Caco-2 (cell line): ENCODE data around the gene MYO1H. TPM values are rescaled to one million over a fixed set of nuclear protein-coding genes. Genes with fewer than 3 reads are reported as not detected.

Source experiments
- BruUV-seq: library from RNA; stranded (reverse); fragments of 400-500 nt; replicated peaks from 2 replicates; lab custom pipeline; 2021; lab: Mats Ljungman, UMichigan
- CTCF ChIA-PET: fragments of 300-600 bp; sonication (Branson Sonifier 250); formaldehyde crosslinking; loops from one replicate; lab custom pipeline; 2022; ENCODE audit warnings: antibody characterized with exemption; lab: Charles Lee
- POLR2A ChIA-PET: fragments of 300-600 bp; sonication (Branson Sonifier 250); formaldehyde crosslinking; loops from one replicate; lab custom pipeline; 2022; ENCODE audit warnings: antibody characterized with exemption; lab: Charles Lee
- DNase-seq, 2 experiments: peaks; one replicate each; pipeline versions ENCODE4 v3.0.0 to v3.0.0-alpha.2; 2020 to 2022
- H3K27me3 ChIP-seq: replicated peaks from 2 replicates; pipeline ENCODE4 v1.6.0; 2011; ENCODE audit warnings: low read length; ENCODE audit not compliant: control insufficient read depth, insufficient read depth
- H3K36me3 ChIP-seq: 2 replicates; pipeline ENCODE4 v1.5.1; 2011; ENCODE audit warnings: low read length; ENCODE audit not compliant: control insufficient read depth, insufficient read depth
- H3K4me1 ChIP-seq: fragments of 250-450 bp; sonication (Bioruptor Pico); 2 replicates; pipeline ENCODE4 v1.5.1; 2020; ENCODE audit warnings: mild to moderate bottlenecking
- H3K4me3 ChIP-seq: 2 replicates; pipeline ENCODE4 v1.5.1; 2011; ENCODE audit warnings: low read depth, mild to moderate bottlenecking, control low read depth, low read length
- H3K9me3 ChIP-seq: fragments of 250-450 bp; sonication (Bioruptor Pico); 2 replicates; pipeline ENCODE4 v1.5.1; 2020; ENCODE audit warnings: mild to moderate bottlenecking, moderate library complexity
- H3K27ac Mint-ChIP-seq: one replicate; pipeline ENCODE4 v1.8.0; 2022; ENCODE audit warnings: mixed read lengths; ENCODE audit not compliant: unreplicated experiment
- H3K27me3 Mint-ChIP-seq: one replicate; pipeline ENCODE4 v1.8.0; 2022; ENCODE audit warnings: mixed read lengths; ENCODE audit not compliant: insufficient read depth, unreplicated experiment
- H3K36me3 Mint-ChIP-seq: one replicate; pipeline ENCODE4 v1.8.0; 2022; ENCODE audit warnings: mild to moderate bottlenecking, mixed read lengths; ENCODE audit not compliant: insufficient read depth, unreplicated experiment
- H3K4me1 Mint-ChIP-seq: one replicate; pipeline ENCODE4 v1.8.0; 2022; ENCODE audit warnings: low read depth, mixed read lengths; ENCODE audit not compliant: unreplicated experiment
- H3K4me3 Mint-ChIP-seq: one replicate; pipeline ENCODE4 v1.8.0; 2022; ENCODE audit warnings: mild to moderate bottlenecking, moderate library complexity, mixed read lengths; ENCODE audit not compliant: unreplicated experiment
- H3K9me3 Mint-ChIP-seq: one replicate; pipeline ENCODE4 v1.8.0; 2022; ENCODE audit warnings: mixed read lengths; ENCODE audit not compliant: unreplicated experiment
- CTCF ChIP-seq, 2 experiments: fragments of 200-600 bp in 1 of 2; IDR thresholded peaks; 1 replicate in 1 of 2; 2 replicates in 1 of 2; pipeline versions ENCODE4 v1.5.1 to v1.8.0; 2011 to 2022; ENCODE audit warnings: antibody characterized with exemption in 1 of 2, control low read depth in 1 of 2, inconsistent platforms in 1 of 2, low read depth in 1 of 2, low read length in 1 of 2, mild to moderate bottlenecking in 1 of 2, moderate library complexity in 1 of 2; ENCODE audit not compliant: insufficient read depth in 1 of 2, severe bottlenecking in 1 of 2, unreplicated experiment in 1 of 2
- intact Hi-C: fragments of 100-400 bp; cut with micrococcal nuclease; formaldehyde crosslinking; loops from one replicate; pipeline ENCODE4 v1.10.0; 2022; ENCODE audit not compliant: unreplicated experiment
- total RNA-seq: library from RNA; stranded (reverse); gene quantifications from 2 replicates; pipeline ENCODE4 v1.2.3, GENCODE V29; 2022

The MYO1H gene
- total RNA-seq, 1 experiment from 2014 or later = 0.18 TPM

GRCh38 chr12:109329003-109329402 lies 18.7 kb upstream of the MYO1H start:
- no peaks in the 10 kb centered on the region for H3K9me3 ChIP-seq
- TF ChIP-seq CTCF (IDR thresholded peaks at IDR 0.05; ENCODE audit: insufficient read depth in 1 of 2, low read depth in 1 of 2, low read length in 1 of 2, severe bottlenecking in 1 of 2, unreplicated experiment in 1 of 2) = no peak
- no peak for DNase-seq
- Mint-ChIP-seq H3K9me3 (no peaks in the 10 kb centered on the region), H3K4me1 (no peaks in the 10 kb centered on the region), H3K36me3 (no peaks in the 10 kb centered on the region), H3K4me3 (no peak overlapping the region), H3K27me3 (peaks cover 2% of the 10 kb centered on the region), H3K27ac (no peak overlapping the region)
- no peaks in the 10 kb centered on the region for H3K36me3 ChIP-seq
- CTCF ChIA-PET = interaction anchor here (1.0 kb wide), 1 partner anchor 18 kb away, joined by 3 read pairs; the partner anchor contains the start of gene MYO1H
- no TSS peak for BruUV-seq
- H3K27me3 ChIP-seq = no peaks in the 10 kb centered on the region; the same call in 1 of the 2 replicates
- intact Hi-C loops = no loop called here
- POLR2A ChIA-PET = no interaction called here
- H3K4me3 ChIP-seq = no peak overlapping the region
- H3K4me1 ChIP-seq = no peaks in the 10 kb centered on the region

GRCh38 chr12:109329686-109330085 lies 18.0 kb upstream of the MYO1H start:
- intact Hi-C loops = no loop called here
- Histone ChIP-seq H3K4me1 (no peaks in the 10 kb centered on the region), H3K27me3 (no peaks in the 10 kb centered on the region; the same call in 1 of the 2 replicates), H3K4me3 (no peak overlapping the region), H3K36me3 (no peaks in the 10 kb centered on the region), H3K9me3 (no peaks in the 10 kb centered on the region)
- Mint-ChIP-seq H3K4me1 (no peaks in the 10 kb centered on the region), H3K27ac (no peak overlapping the region), H3K36me3 (no peaks in the 10 kb centered on the region), H3K4me3 (no peak overlapping the region), H3K27me3 (peaks cover 2% of the 10 kb centered on the region), H3K9me3 (no peaks in the 10 kb centered on the region)
- no peak for DNase-seq
- no TSS peak for BruUV-seq
- POLR2A ChIA-PET = no interaction called here
- no peak for TF ChIP-seq CTCF (IDR thresholded peaks at IDR 0.05; ENCODE audit: insufficient read depth in 1 of 2, low read depth in 1 of 2, low read length in 1 of 2, severe bottlenecking in 1 of 2, unreplicated experiment in 1 of 2)
- CTCF ChIA-PET = interaction anchor here (1.0 kb wide), 1 partner anchor 18 kb away, joined by 3 read pairs; the partner anchor contains the start of gene MYO1H

DNA sequence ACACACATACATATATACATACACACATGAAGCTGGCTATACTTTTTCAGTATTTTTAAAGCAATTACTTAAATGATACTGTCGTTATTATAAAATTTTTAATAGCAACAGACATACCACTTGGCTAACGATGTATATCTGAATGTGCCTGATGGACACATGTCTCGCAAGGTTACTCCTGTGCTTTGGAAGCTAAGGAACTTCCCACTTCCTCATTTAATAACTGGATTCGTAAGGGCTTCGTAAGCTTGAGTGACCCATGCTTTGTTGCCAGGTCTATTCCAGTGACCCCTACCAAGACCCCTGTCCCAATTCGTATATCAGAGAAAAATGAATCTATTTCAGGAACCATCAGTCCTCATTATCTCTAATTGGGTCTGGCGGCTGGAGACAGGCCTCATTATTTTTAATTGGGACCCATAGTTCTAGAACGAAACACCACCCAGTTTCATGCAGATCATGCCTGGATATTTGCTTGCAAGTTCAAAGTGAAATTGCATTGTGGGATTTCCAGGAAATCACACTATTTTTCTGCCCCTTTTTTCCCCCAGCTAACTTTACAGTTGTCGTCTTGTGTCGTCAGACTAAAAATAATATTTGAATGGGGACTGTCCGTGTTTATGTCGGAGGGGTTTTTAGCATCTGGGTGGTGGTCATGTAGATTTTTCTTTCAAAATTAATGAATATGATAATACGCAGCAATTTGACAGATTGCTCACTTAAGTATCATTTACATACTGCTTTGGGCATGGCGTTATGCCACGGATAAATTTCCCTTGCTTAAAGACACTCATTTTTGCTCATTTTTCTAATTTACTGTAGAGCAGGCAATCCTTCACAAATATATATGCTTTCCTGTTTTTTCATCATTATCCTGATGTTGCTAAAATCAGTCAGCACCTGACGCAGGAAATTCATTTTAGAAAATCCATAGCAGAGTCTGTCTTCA lies 17.1 kb upstream of the MYO1H start:
- POLR2A ChIA-PET = no interaction called here
- Histone ChIP-seq H3K9me3 (no peaks in the 10 kb centered on the region), H3K36me3 (no peaks in the 10 kb centered on the region), H3K4me1 (no peaks in the 10 kb centered on the region), H3K4me3 (no peak overlapping the region), H3K27me3 (no peaks in the 10 kb centered on the region)
- Mint-ChIP-seq H3K27me3 (no peaks in the 10 kb centered on the region), H3K9me3 (no peaks in the 10 kb centered on the region), H3K27ac (no peak overlapping the region), H3K4me3 (no peak overlapping the region), H3K36me3 (no peaks in the 10 kb centered on the region), H3K4me1 (no peaks in the 10 kb centered on the region)
- intact Hi-C loops = no loop called here
- TF ChIP-seq CTCF (IDR thresholded peaks at IDR 0.05; ENCODE audit: insufficient read depth in 1 of 2, low read depth in 1 of 2, low read length in 1 of 2, severe bottlenecking in 1 of 2, unreplicated experiment in 1 of 2) = no peak
- CTCF ChIA-PET = interaction anchor here (0.6 to 2.4 kb wide), 2 partner anchors 55 to 212 kb away, joined by 3 to 6 read pairs; no protein-coding TSS in a partner anchor
- no TSS peak for BruUV-seq
- DNase-seq = no peak
